Psoas muscle (tissue), 8 donors: Measurements from ENCODE around the gene DENND1B. TPM values are rescaled to one million over a fixed set of nuclear protein-coding genes. Genes with fewer than 3 reads are reported as not detected.

Experiments used
- ATAC-seq, 4 donors: fragments of 200-7000 bp; cut with Tn5 transposase; one replicate each; pipeline ENCODE4 v1.9.1; 2020; ENCODE audit warnings: moderate library complexity in 3 of 4, mild to moderate bottlenecking in 2 of 4
- DNase-seq, 2 donors: peaks; one replicate each; pipeline ENCODE4 v3.0.0-alpha.2; 2020
- H3K27ac ChIP-seq: fragments of 200-600 bp; one replicate; pipeline ENCODE4 v1.8.0; 2022
- H3K27me3 ChIP-seq, 3 donors: fragments of 200-600 bp in 1 of 3; one replicate each; pipeline versions ENCODE4 v1.6.1 to v1.8.0; 2013 to 2022; ENCODE audit warnings: low read length in 2 of 3, mild to moderate bottlenecking in 2 of 3, moderate library complexity in 1 of 3; ENCODE audit not compliant: insufficient read depth in 3 of 3
- H3K36me3 ChIP-seq, 2 donors: fragments of 200-600 bp in 1 of 2; one replicate each; pipeline versions ENCODE4 v1.6.1 to v1.8.0; 2013 to 2022; ENCODE audit warnings: low read depth in 1 of 2, mild to moderate bottlenecking in 1 of 2, moderate library complexity in 1 of 2; ENCODE audit not compliant: insufficient read depth in 1 of 2
- H3K4me1 ChIP-seq: fragments of 200-600 bp; one replicate; pipeline ENCODE4 v1.8.0; 2022
- H3K4me3 ChIP-seq: fragments of 200-600 bp; one replicate; pipeline ENCODE4 v1.8.0; 2022; ENCODE audit warnings: mild to moderate bottlenecking
- H3K9me3 ChIP-seq: fragments of 200-600 bp; one replicate; pipeline ENCODE4 v1.8.0; 2022
- WGBS, 3 donors: extraction: QIAGEN DNeasy Blood & Tissue Kit; methylation state at CpG; one replicate each; pipeline versions ENCODE4 v1.1.6 to v1.1.7; 2013; 5-methylcytosine and 5-hydroxymethylcytosine counted together
- intact Hi-C, 2 donors: fragments of 100-400 bp; cut with DNase I; formaldehyde crosslinking; loops; one replicate each; pipeline versions ENCODE4 v1.11.0 to v1.14.2; 2022
- long read RNA-seq, 2 donors: library from polyadenylated mRNA; unstranded; transcript quantifications; one replicate each; pipeline ENCODE4 v2.0.0, GENCODE V29; 2021
- polyA plus RNA-seq, 3 donors: library from polyadenylated mRNA; stranded (reverse); fragments of 200-250 nt; gene quantifications; one replicate each; pipeline ENCODE4 v1.2.3, GENCODE V29; 2013
- total RNA-seq, 4 donors: library from RNA; stranded (reverse); fragmentation: NEBNext Ultra II Directional in 2 of 4; extraction: Animal tissue kit (Norgen Biotek cat#: 25700) in 2 of 4; gene quantifications; one replicate each; pipeline versions ENCODE4 v1.2.1 to v1.2.4, GENCODE V29; 2021 to 2023
- TF ChIP-seq, protein P1 (sequence below): fragments of 200-600 bp; IDR thresholded peaks from one replicate; pipeline ENCODE4 v1.8.0; 2022; ENCODE audit warnings: antibody characterized with exemption
- donor health status: healthy with polysubstance abuse.
- donor health status: DM: no; HTN: no; CAD: no; lungs with moderate emphysema.
- donor health status: Bipolar disorder and iron deficiency.
- donor health status: healthy.
- donor health status: DM: yes; HTN: yes; CAD: no.
- donor health status: DM: no; HTN: no; CAD: no.
- donor health status: DM: no; HTN: no; CAD: no.
- donor health status: DM: yes; HTN: yes; CAD: no.

Gene DENND1B, protein sequence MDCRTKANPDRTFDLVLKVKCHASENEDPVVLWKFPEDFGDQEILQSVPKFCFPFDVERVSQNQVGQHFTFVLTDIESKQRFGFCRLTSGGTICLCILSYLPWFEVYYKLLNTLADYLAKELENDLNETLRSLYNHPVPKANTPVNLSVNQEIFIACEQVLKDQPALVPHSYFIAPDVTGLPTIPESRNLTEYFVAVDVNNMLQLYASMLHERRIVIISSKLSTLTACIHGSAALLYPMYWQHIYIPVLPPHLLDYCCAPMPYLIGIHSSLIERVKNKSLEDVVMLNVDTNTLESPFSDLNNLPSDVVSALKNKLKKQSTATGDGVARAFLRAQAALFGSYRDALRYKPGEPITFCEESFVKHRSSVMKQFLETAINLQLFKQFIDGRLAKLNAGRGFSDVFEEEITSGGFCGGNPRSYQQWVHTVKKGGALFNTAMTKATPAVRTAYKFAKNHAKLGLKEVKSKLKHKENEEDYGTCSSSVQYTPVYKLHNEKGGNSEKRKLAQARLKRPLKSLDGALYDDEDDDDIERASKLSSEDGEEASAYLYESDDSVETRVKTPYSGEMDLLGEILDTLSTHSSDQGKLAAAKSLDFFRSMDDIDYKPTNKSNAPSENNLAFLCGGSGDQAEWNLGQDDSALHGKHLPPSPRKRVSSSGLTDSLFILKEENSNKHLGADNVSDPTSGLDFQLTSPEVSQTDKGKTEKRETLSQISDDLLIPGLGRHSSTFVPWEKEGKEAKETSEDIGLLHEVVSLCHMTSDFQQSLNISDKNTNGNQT
- 10 to 100 TPM in 2 of 4 donors, 1 to 10 TPM in 2; 6.2 to 11.5 (median 9.5) TPM for total RNA-seq
- polyA plus RNA-seq = 1 to 10 TPM; 1.4 to 4.6 (median 1.6) TPM
- long read RNA-seq, donor 1, full-length matches to known transcripts = 4 of 22 reads
- long read RNA-seq, donor 1, partial matches to known transcripts = 11 of 22 reads
- long read RNA-seq, donor 1, other reads (novel, unspliced or antisense) = 7 of 22 reads
- long read RNA-seq, donor 2, full-length matches to known transcripts = 3 of 14 reads
- long read RNA-seq, donor 2, partial matches to known transcripts = 2 of 14 reads
- long read RNA-seq, donor 2, other reads (novel, unspliced or antisense) = 9 of 14 reads

DNA sequence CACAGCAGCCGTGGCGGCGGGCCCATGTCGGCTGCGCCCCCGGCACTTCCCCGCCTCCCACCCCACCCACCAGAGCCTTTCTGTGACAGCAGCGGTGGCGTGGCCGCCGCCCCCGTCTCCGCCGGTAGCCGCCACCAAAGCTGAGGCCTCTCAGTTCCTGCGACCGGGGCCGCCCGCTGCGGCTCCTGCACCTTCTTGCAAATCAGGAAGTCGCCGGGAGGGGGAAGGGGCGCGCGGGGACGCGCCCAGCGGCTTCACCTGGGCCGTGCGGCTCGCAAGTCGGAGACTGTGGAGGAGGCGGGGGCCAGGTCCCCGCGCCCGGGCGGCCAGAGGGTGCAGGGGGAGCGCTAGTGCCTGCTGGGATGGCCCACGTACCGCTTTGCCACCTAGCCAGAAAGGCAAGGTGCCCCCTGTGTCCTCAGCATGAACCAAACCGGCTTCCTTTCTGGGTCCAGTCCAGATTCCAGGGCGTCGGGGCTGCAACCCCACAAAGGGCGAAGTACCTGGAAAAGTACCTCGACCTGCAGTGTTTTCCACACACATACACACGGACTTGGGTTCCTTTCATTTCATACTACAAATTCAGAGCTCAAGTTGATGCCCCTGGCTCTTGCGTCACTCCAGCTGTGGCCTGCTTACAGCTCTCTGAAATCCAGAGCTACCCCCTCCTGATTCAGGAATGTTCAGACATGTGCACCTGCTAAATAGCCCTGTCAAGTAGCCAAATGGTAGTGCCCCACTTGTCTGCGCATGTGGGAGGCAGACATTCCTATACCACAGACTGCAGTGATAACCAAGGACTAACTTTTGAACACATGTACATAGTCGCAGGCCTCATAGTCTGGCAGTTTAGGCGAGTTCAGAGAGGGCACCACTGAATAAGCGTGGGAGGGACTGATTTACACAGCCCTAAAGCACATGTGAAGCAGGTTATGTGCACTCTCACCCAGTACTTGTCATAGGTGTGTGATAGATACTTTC lies at the start of gene DENND1B:
DENND1B (minus strand) TSS at position 199 of the 981 bp plus-strand sequence. CDS start 325 bp downstream, outside the sequence.
- WGBS, 3 donors = 7 to 12% (median 7%) methylated on average over 42 to 51 of the region's 51 CpGs
- Histone ChIP-seq H3K9me3 (no peaks in the 10 kb centered on the region), H3K27ac (peak within 1 kb of the TSS; percentile 88), H3K36me3 (no peaks in the 10 kb centered on the region), H3K4me3 (peak within 1 kb of the TSS; percentile 88), H3K27me3 (no peaks in the 10 kb centered on the region), H3K4me1 (peaks cover 31% of the 10 kb centered on the region)
- intact Hi-C loops = no loop called here
- ATAC-seq (peak; percentile 69 to 76 (median 72)), DNase-seq (peak; percentile 68 to 83)
- TF ChIP-seq, protein P1, sequence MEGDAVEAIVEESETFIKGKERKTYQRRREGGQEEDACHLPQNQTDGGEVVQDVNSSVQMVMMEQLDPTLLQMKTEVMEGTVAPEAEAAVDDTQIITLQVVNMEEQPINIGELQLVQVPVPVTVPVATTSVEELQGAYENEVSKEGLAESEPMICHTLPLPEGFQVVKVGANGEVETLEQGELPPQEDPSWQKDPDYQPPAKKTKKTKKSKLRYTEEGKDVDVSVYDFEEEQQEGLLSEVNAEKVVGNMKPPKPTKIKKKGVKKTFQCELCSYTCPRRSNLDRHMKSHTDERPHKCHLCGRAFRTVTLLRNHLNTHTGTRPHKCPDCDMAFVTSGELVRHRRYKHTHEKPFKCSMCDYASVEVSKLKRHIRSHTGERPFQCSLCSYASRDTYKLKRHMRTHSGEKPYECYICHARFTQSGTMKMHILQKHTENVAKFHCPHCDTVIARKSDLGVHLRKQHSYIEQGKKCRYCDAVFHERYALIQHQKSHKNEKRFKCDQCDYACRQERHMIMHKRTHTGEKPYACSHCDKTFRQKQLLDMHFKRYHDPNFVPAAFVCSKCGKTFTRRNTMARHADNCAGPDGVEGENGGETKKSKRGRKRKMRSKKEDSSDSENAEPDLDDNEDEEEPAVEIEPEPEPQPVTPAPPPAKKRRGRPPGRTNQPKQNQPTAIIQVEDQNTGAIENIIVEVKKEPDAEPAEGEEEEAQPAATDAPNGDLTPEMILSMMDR = peak; percentile 16

DNA sequence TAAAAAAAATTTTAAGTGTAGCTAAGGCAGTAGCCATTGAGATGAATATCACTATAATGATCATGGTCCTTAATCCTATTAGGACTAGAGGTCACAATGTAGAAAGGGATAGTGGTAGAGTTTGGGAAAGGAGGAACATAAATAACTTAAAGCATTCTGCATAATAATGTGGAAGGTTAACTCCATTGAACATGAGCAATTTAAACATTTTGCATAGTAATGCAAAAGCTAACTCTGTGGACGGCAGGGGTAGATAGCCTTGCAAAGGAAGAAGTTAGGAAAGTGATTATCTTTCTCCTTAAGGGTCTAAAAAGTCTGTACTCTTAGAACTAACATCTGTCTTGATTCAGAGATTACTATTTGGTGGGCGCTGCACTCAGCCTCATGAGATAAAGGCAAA lies 39.0 kb upstream of the DENND1B start:
- Histone ChIP-seq H3K4me1 (no peaks in the 10 kb centered on the region), H3K9me3 (no peaks in the 10 kb centered on the region), H3K4me3 (no peak overlapping the region), H3K27ac (no peak overlapping the region), H3K36me3 (no peaks in the 10 kb centered on the region), H3K27me3 (peaks cover 0 to under 1% (median 0%) of the 10 kb centered on the region in 3 donors)
- TF ChIP-seq, protein P1 = no peak
- no peak for DNase-seq
- intact Hi-C loops = no loop called here
- WGBS, 3 donors = 76 to 83% (median 79%) methylated on average over 2 of the region's 2 CpGs
- no peak for ATAC-seq

DNA sequence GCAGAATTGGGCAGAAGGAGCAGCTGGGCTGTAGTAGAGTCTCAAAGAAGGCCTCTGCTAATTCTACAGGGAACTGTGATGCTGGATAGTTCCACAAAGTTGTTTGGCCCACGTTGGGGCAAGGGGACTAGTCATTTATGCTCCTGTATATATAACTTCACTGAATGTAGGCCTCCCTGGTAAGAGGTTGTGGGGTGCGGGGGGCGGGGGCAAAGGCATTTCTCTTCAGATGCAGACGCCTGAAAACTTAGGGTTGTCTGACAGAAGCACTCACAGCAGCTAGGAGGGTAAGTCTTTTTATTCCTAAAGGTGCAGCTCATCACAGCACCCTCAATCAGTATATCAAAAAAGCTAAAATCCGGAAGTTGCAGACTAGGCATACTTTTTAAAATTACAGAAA lies 38.5 kb upstream of the DENND1B start:
- no peaks in the 10 kb centered on the region for H3K9me3 ChIP-seq
- no peak overlapping the region for H3K27ac ChIP-seq
- ATAC-seq = no peak
- WGBS, 3 donors = 59 to 62% (median 62%) methylated on average over 5 of the region's 5 CpGs
- peaks cover 0 to 4% (median 0%) of the 10 kb centered on the region in 3 donors for H3K27me3 ChIP-seq
- no peaks in the 10 kb centered on the region for H3K36me3 ChIP-seq
- intact Hi-C loops = no loop called here
- H3K4me3 ChIP-seq = no peak overlapping the region
- H3K4me1 ChIP-seq = no peaks in the 10 kb centered on the region
- no peak for DNase-seq
- TF ChIP-seq, protein P1 = no peak

DNA sequence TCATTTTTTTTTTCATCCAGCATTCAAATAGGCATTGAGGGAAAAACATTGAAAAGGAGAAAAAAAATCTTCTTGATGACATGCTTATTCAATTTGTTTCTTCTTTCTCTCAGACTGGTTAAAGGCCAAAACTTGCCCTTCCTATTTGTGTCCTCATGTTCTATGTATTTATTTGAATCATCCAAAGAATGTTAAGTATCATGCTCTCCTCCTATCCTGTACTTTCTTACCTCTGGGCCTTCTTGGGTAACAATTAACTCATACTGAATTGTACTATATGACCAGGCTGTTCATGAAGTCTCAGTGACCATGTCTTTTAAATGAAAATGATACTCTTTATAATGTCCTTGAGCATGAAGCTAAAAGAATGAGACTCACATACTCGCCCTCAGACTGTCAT lies 36.5 kb upstream of the DENND1B start:
- Histone ChIP-seq H3K27me3 (peaks cover 0 to 4% (median 0%) of the 10 kb centered on the region in 3 donors), H3K4me3 (no peak overlapping the region), H3K27ac (no peak overlapping the region), H3K4me1 (no peaks in the 10 kb centered on the region), H3K36me3 (no peaks in the 10 kb centered on the region), H3K9me3 (no peaks in the 10 kb centered on the region)
- intact Hi-C loops = loop anchor here in 1 of 2 donors (2.0 kb wide), 1 partner anchor 49 kb away; no protein-coding TSS in a partner anchor
- DNase-seq (no peak), ATAC-seq (no peak)
- 60 to 74% (median 64%) methylated on average over 1 of the region's 1 CpG for WGBS, 3 donors
- TF ChIP-seq, protein P1 = no peak
